ENCODE data around the gene ARHGAP23. TPM values are rescaled to one million over a fixed set of nuclear protein-coding genes. Genes with fewer than 3 reads are reported as not detected.
"Not testable (repeated sequence)": the region's sequence is repeated elsewhere in the genome, so short reads cannot be mapped to it uniquely, and the experiment has no call there.

ARHGAP23 gene
- total RNA-seq, 2 experiments from 2014 or later: 0.73 TPM; not detected in 1

DNA sequence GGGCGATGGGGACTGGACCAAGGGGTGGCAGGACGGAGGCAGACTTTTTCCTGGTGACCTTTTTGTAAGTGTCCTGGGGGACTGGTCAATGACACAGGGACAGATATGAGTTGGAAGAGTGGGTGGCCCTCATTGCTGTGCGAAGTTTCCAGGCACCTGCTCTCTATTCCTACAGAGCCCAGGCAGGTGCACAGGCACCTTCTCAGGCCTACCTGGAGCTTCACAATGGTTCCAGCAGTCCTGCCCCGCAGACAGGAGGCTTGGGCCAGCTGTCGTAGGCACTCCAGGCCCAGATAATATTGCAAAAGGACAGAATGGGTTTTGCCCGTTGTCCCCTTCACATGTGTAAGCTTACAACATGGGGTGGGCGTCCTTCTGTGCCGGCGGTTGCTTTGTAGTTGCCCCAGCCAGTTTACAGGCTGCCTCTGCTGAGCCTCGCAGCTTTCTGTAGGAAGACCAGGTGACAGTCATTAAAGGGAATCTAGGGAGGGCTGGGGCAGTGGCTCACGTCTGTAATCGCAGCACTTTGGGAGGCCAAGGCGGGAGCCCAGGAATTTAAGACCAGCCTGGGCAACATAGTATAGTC is 84.3 kb downstream of the ARHGAP23 start:
- ChIA-PET POLR2A (no interaction called here), CTCF (no interaction called here)
- peaks cover 26 to 27% of the 10 kb centered on the region in 2 experiments for H3K27me3 ChIP-seq (ENCODE audit: control insufficient read depth in 1 of 2, insufficient read depth in 2 of 2, low read length in 2 of 2)
- Mint-ChIP-seq H3K4me1 (ENCODE audit: low read depth) (peaks cover 5% of the 10 kb centered on the region), H3K27ac (no peak overlapping the region), H3K4me3 (no peak overlapping the region), H3K36me3 (ENCODE audit: low read depth) (no peaks in the 10 kb centered on the region), H3K27me3 (peaks cover 47% of the 10 kb centered on the region), H3K9me3 (no peaks in the 10 kb centered on the region)
- H3K9me3 ChIP-seq (ENCODE audit: control insufficient read depth in 1 of 2, insufficient read depth in 1 of 2, low read length in 2 of 2): peaks cover 0 to 10% of the 10 kb centered on the region in 2 experiments
- intact Hi-C loops (cut with DNase I, micrococcal nuclease): no loop called here
- DNase-seq: no peak
- H3K27ac ChIP-seq (ENCODE audit: low read depth in 1 of 2, low read length in 2 of 2): no peak overlapping the region
- no peak for ATAC-seq (ENCODE audit: poor library complexity)
- no peak overlapping the region for H3K4me3 ChIP-seq (ENCODE audit: low read length)
- TF ChIP-seq, protein P1, sequence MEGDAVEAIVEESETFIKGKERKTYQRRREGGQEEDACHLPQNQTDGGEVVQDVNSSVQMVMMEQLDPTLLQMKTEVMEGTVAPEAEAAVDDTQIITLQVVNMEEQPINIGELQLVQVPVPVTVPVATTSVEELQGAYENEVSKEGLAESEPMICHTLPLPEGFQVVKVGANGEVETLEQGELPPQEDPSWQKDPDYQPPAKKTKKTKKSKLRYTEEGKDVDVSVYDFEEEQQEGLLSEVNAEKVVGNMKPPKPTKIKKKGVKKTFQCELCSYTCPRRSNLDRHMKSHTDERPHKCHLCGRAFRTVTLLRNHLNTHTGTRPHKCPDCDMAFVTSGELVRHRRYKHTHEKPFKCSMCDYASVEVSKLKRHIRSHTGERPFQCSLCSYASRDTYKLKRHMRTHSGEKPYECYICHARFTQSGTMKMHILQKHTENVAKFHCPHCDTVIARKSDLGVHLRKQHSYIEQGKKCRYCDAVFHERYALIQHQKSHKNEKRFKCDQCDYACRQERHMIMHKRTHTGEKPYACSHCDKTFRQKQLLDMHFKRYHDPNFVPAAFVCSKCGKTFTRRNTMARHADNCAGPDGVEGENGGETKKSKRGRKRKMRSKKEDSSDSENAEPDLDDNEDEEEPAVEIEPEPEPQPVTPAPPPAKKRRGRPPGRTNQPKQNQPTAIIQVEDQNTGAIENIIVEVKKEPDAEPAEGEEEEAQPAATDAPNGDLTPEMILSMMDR (IDR thresholded peaks at IDR 0.05): no peak
- H3K36me3 ChIP-seq (ENCODE audit: insufficient read depth, low read length): no peaks in the 10 kb centered on the region
- peaks cover 6% of the 10 kb centered on the region for H3K4me1 ChIP-seq (ENCODE audit: insufficient read depth, low read length)

DNA sequence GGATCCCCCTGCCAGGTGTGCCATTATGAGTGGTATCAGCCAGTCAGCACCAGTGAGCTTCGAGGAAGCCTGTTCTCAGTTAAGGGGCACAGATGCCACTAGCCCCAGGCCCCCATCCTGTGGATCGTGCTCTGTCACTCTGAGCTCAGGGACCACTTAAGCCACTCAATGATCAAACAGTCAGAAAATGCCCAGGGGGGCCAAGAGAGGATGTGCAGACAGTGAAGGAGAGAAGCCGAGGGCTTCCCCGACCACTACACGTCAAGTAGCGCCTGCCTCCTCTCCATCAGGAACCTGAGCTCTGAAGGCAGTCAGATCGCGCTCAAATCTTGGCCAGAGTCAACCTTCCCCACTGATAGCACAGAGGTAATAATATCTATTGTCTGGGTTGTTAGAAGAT is 98.3 kb downstream of the ARHGAP23 start:
- intact Hi-C loops (cut with DNase I, micrococcal nuclease); H3K4me3 ChIP-seq (ENCODE audit: low read length); H3K36me3 ChIP-seq (ENCODE audit: insufficient read depth, low read length); H3K27ac Mint-ChIP-seq; H3K27me3 ChIP-seq (ENCODE audit: control insufficient read depth in 1 of 2, insufficient read depth in 2 of 2, low read length in 2 of 2); H3K4me3 Mint-ChIP-seq; H3K9me3 Mint-ChIP-seq; H3K9me3 ChIP-seq (ENCODE audit: control insufficient read depth in 1 of 2, insufficient read depth in 1 of 2, low read length in 2 of 2); CTCF ChIA-PET; H3K4me1 Mint-ChIP-seq (ENCODE audit: low read depth); ATAC-seq (ENCODE audit: poor library complexity); H3K36me3 Mint-ChIP-seq (ENCODE audit: low read depth); H3K27ac ChIP-seq (ENCODE audit: low read depth in 1 of 2, low read length in 2 of 2); H3K4me1 ChIP-seq (ENCODE audit: insufficient read depth, low read length); POLR2A ChIA-PET; DNase-seq: not testable (repeated sequence)
- peaks cover 28% of the 10 kb centered on the region for H3K27me3 Mint-ChIP-seq

DNA sequence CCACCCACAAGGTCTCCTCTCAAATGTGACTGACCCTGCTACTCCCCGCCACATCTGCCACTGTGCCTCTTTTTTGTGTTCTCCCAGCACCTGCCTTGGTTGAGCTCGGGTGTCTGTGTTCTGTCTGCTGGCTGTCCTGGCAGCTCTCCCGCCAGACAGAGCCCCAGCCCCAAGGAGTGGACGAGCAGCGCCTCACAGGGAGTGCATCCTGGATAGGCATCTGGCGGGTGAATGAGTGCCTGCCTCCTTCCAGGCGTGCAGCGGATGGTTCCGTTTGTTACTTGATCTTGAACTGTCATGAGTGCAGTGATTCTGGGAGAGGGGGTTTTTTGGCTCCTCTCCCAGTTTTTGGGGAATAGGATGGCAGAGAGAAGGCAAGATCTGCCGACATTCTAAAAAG is 99.9 kb downstream of the ARHGAP23 start:
- CTCF ChIA-PET; H3K4me1 Mint-ChIP-seq (ENCODE audit: low read depth): not testable (repeated sequence)
- H3K27me3 Mint-ChIP-seq: peaks cover 33% of the 10 kb centered on the region

DNA sequence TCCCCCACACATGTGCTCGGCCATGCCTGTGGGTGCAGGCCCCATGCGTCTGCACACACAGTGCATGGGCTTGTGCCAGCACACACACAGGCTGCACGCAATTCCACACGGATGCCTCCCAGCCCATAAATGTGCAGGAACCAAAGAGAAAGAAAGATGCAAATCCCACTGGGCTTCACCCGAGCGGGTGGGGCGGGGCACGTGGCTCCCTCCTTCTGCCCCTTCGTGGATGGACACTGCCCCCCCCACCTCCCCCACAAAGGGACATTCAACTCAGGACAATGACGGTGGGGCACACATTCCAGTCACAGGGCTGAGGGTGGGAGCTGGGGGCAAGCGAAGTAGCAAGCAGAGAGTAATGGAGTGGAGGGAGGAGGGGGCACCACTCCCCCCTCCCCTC is 102.6 kb downstream of the ARHGAP23 start:
- H3K4me1 ChIP-seq (ENCODE audit: insufficient read depth, low read length); H3K27ac Mint-ChIP-seq; H3K27me3 ChIP-seq (ENCODE audit: control insufficient read depth in 1 of 2, insufficient read depth in 2 of 2, low read length in 2 of 2); POLR2A ChIA-PET; H3K4me3 Mint-ChIP-seq; H3K36me3 Mint-ChIP-seq (ENCODE audit: low read depth); H3K36me3 ChIP-seq (ENCODE audit: insufficient read depth, low read length); H3K27ac ChIP-seq (ENCODE audit: low read depth in 1 of 2, low read length in 2 of 2); H3K4me3 ChIP-seq (ENCODE audit: low read length); ATAC-seq (ENCODE audit: poor library complexity); CTCF ChIA-PET; DNase-seq; H3K9me3 ChIP-seq (ENCODE audit: control insufficient read depth in 1 of 2, insufficient read depth in 1 of 2, low read length in 2 of 2); H3K9me3 Mint-ChIP-seq; H3K4me1 Mint-ChIP-seq (ENCODE audit: low read depth); intact Hi-C loops (cut with DNase I, micrococcal nuclease): not testable (repeated sequence)
- H3K27me3 Mint-ChIP-seq: peaks cover 35% of the 10 kb centered on the region

More for the DNA sequence above, 99.9 kb downstream of the ARHGAP23 start:
- H3K9me3 ChIP-seq (ENCODE audit: control insufficient read depth in 1 of 2, insufficient read depth in 1 of 2, low read length in 2 of 2); H3K4me3 Mint-ChIP-seq; H3K27ac Mint-ChIP-seq; H3K27me3 ChIP-seq (ENCODE audit: control insufficient read depth in 1 of 2, insufficient read depth in 2 of 2, low read length in 2 of 2); intact Hi-C loops (cut with DNase I, micrococcal nuclease); DNase-seq; H3K4me1 ChIP-seq (ENCODE audit: insufficient read depth, low read length); H3K36me3 Mint-ChIP-seq (ENCODE audit: low read depth); H3K4me3 ChIP-seq (ENCODE audit: low read length); POLR2A ChIA-PET; H3K9me3 Mint-ChIP-seq; H3K27ac ChIP-seq (ENCODE audit: low read depth in 1 of 2, low read length in 2 of 2); ATAC-seq (ENCODE audit: poor library complexity); H3K36me3 ChIP-seq (ENCODE audit: insufficient read depth, low read length): not testable (repeated sequence)

DNA sequence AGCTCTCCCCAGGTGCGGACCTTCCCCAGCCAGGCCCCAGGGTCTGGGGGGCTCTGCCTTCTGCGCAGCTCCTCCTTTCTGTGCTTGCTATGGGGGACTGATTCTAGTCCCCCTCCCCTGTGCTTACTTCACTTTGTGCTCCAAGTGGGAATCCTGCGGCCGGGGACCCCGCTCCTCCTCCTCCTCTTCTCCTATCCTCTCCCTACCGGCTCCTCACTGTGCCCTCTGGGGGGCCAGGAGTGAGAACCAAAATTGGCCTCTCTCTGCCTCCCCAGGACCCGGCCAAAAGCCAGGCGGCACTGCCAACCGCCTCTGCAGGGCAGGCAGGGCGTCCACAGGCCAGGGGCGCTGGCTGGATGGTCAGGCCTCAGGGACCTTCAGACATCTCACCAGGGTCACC is 103.5 kb downstream of the ARHGAP23 start:
- H3K27me3 Mint-ChIP-seq: peaks cover 37% of the 10 kb centered on the region
- H3K27ac ChIP-seq (ENCODE audit: low read depth in 1 of 2, low read length in 2 of 2); H3K27me3 ChIP-seq (ENCODE audit: control insufficient read depth in 1 of 2, insufficient read depth in 2 of 2, low read length in 2 of 2); H3K9me3 Mint-ChIP-seq; ATAC-seq (ENCODE audit: poor library complexity); H3K27ac Mint-ChIP-seq; H3K9me3 ChIP-seq (ENCODE audit: control insufficient read depth in 1 of 2, insufficient read depth in 1 of 2, low read length in 2 of 2); CTCF ChIA-PET; H3K4me3 ChIP-seq (ENCODE audit: low read length); DNase-seq; H3K36me3 ChIP-seq (ENCODE audit: insufficient read depth, low read length); H3K36me3 Mint-ChIP-seq (ENCODE audit: low read depth); intact Hi-C loops (cut with DNase I, micrococcal nuclease); H3K4me1 Mint-ChIP-seq (ENCODE audit: low read depth); H3K4me1 ChIP-seq (ENCODE audit: insufficient read depth, low read length); H3K4me3 Mint-ChIP-seq; POLR2A ChIA-PET: not testable (repeated sequence)

Measured in CD4-positive, alpha-beta T cell (primary cell).